DMS114 treated with DMSO at 0.1 percent for 48 hours (cell line): ENCODE data around the gene ING1.
"Not testable (repeated sequence)": the region's sequence is repeated elsewhere in the genome, so short reads cannot be mapped to it uniquely, and the experiment has no call there.

Experiments
- DNase-seq: peaks from one replicate; lab custom pipeline; 2025; ENCODE audit not compliant: unreplicated experiment; lab: John Stamatoyannopoulos, UW

Gene ING1, protein sequence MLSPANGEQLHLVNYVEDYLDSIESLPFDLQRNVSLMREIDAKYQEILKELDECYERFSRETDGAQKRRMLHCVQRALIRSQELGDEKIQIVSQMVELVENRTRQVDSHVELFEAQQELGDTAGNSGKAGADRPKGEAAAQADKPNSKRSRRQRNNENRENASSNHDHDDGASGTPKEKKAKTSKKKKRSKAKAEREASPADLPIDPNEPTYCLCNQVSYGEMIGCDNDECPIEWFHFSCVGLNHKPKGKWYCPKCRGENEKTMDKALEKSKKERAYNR

DNA sequence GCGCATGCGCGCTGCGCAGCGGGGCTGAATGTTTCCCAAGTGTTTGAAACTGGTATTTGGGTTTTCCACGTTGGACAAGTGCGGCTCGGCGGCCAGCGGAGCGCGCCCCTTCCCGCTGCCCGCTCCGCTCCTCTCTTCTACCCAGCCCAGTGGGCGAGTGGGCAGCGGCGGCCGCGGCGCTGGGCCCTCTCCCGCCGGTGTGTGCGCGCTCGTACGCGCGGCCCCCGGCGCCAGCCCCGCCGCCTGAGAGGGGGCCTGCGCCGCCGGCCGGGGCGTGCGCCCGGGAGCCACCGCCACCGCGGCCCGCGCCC is at the start of gene ING1:
Gene ING1, plus strand, starts transcription at position 59 of the 311 bp plus-strand sequence. CDS start 450 bp downstream, outside the sequence.
- DNase-seq, result no peak

DNA sequence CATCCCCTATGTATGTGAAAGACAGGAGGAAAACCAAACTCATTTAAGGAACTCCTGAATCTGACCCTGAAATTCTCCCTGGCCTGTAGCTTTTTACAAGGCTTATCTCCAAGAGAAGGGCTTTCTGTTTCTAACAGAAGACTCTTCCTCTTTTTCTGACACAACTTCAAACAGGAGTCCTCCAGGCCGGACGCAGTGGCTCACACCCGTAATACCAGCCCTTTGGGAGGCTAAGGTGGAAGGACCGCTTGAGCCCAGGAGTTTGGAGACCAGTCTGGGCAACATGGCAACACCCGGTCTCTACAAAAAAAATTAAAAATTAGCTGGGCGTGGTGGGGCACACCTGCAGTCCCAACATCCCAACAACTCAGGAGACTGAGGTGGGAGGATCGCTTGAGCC is 49.5 kb upstream of the ING1 start:
- no peak for DNase-seq

DNA sequence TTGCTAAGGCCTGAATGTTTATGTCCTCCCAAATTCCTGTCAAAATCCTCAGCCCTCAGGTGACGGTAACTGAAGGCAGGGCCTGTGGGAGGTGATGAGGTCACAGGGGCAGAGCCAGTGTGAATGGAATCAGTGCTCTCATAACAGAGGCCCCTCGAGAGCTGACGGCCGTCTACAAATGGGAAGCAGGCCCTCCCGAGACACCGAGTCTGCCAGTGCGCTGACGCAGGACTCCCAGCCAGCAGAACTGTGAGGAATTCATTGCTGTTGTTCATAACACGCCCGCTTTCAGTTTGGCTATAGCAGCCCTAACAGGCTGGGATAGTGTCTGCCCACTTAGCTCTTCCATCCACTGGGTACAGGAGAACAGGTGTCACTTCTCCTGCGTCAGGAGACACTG is 48.8 kb upstream of the ING1 start:
- DNase-seq, result no peak

DNA sequence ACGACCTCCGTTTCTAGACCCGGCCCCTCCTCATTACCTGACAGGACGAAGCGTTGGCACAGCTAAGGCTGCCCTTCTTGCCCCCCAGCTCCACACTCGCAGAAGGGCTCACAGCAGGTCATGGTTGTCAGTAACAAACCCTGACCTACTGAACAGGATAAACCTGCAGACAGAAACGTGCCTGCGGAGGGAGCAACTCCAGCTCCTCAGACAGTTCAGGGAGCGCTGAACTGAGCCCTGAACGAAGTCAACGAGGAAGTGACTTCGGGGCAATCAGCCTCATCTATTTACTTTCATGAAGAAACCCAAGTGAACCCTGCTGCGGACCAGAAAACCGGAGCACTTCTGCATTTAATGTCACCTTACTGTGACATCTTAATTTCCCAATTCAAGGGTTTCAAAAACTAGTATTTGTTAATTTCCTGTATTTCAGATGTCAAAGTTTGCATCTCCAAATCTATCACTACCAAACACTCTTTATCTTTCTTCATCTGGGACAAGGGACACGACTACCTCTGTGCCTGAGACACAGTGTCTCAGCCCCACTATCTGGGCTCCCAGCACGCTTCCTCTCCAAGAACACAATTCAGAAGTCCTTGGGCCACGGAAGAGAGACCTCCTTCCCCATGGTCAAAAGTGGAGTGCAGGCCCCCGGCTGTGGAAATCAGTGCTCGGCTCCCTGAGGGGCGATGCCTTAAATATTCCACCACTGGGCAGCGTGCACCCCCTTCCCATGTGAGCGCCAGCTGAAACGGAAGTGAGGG is 47.8 kb upstream of the ING1 start:
- DNase-seq, result no peak

DNA sequence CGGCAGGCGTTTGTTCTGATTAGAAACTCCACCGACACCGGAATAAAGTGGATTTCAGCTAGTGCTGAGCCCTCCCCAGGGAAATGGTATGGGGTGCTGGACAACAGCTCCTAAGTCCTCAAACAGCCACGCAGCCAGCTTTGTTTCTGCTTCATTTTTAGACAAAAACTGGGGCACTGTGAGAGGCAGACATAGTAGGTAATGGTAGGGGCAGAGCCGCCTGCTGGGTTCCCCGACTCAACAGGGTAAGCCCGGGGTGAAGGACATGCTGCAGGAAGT is 47.3 kb upstream of the ING1 start:
- DNase-seq, result no peak

DNA sequence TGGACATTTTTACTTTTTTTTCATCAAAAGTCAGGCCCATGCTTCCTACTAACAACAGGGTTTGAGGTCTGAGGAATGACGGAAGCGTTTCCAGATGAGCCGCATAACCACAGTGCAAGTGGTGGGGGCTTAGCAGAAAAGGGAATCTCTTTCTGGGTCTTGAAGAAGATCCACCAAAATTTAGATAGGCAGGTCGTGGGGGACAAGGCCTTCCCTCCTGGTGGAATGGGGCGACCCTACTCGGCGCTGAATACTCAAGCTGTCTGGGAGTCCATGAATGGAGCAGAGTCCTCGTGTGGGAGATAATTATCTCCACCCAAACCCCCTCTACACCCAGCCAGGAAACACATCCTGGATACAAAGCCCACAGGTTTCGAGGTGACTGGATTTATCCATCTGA is 44.5 kb upstream of the ING1 start:
- no peak for DNase-seq

DNA sequence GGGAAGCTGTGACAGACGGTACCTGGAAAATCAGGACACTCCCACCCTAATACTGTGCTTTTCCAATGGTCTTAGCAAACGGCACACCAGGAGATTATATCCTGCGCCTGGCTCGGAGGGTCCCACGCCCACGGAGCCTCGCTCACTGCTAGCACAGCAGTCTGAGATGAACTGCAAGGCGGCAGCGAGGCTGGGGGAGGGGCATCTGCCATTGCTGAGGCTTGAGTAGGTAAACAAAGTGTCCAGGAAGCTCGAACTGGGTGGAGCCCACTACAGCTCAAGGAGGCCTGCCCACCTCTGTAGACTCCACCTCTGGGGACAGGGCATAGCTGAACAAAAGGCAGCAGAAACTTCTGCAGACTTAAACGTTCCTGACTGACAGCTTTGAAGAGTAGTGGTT is 43.7 kb upstream of the ING1 start:
- not testable (repeated sequence) for DNase-seq

DNA sequence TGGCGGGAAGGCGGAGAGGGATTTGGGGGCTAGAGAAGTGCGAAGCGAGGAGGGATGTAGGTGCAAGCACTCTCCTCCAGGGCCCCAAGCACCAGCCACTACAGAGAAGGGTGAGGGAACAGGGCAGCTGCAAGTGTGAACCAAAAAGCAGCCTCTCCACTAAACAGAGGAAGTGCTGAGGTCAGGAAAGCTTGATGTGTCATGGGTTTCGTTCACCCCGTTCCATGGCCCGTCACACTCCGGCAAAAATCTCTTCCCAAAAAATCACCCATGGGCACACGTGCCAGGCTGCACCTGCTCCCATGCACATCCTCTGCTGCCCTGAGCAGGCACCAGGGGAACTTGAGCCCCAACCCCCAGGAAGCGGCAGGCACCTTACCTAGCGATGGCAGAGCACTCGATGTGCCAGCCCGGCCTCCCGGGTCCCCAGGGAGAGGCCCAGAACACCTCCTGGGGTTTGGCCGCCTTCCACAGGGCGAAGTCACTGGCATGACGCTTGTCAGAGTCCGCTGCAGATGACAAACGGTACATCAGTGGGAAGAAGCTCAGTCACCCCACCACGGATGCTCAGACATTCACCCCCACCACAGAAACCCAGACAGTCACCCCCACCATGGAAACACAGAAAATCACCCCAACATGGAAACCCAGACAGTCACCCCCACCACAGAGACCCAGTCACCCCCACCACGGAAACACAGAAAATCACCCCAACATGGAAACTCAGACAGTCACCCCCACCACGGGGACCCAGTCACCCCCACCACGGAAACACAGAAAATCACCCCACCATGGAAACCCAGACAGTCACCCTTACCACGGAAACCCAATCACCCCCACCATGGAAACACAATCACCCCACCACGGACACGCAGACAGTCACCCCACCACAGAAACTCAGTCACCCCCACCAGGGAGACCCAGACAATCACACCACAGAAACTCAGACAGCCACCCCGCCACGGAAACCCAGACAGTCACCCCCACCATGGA is 36.6 kb upstream of the ING1 start:
- no peak for DNase-seq

DNA sequence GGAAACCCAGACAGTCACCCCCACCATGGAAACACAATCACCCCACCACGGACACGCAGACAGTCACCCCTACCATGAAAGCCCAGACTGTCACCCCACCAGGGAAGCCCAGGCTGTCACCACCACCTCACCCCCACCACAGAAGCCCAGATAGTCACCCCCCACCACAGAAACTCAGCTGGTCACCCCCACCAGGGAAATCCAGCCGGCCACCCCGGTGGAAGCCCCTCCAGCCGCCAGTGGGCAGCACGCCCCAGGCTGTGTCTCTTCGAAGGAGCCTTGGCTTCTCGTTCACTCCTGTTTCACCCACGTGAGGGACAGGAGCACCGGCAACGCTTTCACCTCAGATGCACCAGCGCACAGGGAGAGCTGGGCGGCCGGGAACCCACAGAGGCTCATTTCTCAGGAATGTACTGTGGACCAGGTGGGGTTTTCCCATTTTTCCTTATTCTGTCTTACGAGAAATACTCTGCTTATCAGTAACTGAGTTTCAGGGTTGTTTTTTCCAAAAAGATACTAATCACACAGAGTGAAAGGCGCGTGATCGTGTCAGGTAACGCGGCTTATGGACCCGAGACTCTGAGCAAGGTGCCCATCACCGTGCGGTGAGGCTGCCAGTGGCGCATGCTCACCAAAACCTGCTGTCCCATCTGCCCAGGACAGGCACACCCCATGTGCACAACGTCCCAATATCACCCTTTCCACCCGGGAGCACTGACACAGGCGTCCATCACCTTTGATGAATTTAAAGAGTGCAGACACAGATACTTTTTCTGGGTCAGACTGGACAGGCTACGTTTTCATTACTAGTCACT is 35.6 kb upstream of the ING1 start:
- DNase-seq, result no peak

DNA sequence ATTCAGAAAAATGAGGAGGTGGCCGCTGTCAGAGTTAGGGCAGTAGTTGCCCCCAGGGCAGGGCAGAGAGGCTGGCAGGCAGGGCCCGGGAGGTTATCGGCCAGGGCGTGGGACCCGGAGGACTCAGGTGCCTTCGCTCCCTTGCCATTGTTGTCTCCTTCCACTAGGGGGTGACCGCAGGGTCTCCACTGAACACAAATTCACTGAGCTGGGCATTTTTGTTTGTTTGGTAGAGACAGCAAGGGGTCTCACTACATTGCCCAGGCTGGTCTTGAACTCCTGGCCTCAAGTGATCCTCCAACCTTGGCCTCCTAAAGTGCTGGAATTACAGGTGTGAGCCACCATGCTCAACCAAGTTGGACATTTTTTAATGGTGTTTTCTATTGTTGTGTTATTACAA is 32.6 kb upstream of the ING1 start:
- DNase-seq, result no peak

DNA sequence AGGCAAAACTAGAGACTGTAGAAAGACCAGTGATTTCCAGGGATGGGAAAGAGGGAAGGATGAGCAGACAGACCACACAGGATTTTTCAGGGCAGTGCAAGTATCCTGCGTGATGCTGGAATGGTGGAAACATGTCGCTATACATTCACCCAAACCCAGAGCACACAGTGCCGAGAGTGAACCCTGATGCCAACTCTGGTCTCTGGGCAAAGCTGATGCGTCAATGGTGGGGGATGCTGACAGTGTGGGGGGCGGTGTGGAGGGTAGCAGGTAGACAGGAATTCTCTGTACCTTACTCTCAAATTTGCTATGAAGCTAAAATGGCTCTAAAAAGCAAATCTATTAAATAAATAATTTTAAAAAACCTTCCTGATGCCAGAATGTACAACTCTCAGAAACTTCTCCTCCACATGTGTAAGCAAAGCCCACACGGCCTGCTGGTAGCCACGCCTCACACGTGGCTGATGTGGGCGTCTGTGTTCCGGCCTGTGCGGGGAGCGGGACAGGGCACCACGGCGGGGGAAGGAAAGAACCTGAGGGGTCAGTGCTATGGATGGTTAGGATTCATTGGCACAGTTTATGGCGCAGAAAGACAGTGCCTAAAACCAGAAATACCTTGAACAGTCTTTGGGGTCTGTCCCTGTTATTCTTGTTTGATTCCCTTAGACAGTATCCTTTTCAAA is 31.5 kb upstream of the ING1 start:
- DNase-seq, result no peak

DNA sequence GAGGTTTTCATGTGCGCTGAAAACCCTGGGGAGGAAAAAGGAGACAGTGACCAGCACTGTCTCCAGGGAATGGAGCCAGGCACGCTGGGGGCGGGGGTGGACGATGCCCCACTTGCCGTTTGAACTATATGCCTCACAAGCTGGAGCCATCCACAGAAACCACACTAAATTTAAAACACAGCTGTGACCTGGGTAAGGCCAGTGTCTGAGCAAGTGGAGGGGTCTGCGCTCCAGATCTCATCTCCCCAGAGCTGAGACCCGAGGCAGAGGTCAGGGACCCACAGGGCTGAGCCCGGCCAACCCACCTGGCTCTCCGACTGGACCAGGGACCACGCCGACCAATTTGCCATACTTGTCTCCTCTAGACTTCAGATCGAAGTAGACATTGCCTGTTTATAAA is 30.8 kb upstream of the ING1 start:
- DNase-seq, result no peak

DNA sequence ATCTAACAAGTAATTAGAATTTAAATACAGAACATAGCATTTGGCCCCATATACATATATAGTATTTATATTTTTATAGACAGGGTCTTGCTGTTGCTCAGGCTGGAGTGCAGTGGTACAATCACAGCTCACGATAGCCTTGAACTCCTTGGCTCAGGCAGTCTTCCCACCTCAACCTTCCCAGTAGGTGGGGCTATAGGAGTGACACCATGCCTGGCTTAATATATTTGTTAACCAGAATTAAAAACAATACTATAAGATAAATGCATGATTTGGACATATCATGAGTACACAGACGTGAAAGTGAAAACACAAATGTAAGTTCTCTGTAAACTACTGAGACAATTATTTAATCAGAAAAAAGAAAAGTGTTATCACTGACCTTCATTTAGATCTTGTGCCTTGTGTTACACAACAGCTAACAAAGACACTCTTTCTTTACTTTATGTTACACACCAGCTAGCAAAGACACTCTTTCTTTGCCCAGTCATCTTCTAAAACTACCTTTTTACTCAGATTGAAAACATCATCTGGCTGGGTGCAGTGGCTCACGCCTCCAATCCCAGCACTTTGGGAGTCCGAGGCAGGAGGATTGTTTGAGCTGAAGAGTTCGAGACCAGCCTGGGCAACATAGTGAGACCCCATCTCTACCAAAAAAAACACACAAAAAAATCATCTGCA is 30.2 kb upstream of the ING1 start:
- no peak for DNase-seq

DNA sequence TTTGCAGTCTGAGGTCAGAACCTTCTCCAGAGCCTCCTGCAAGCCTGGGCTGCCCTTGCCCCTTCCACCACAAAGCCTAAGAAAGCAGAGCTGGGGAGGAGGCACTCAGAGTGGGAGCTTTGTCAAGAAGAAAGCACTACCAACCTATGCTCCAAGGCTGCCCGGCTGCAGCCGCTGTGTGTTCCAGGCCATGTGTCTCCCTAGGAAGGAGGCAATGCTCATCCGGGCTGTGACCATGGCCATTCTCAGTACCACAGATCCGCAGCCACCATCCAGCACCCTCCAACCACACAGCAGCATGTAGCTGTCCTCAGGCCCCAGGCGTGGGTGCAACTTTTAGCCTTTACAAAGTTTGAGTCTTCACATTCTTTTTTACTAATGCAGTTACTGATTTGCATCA is 29.6 kb upstream of the ING1 start:
- no peak for DNase-seq

DNA sequence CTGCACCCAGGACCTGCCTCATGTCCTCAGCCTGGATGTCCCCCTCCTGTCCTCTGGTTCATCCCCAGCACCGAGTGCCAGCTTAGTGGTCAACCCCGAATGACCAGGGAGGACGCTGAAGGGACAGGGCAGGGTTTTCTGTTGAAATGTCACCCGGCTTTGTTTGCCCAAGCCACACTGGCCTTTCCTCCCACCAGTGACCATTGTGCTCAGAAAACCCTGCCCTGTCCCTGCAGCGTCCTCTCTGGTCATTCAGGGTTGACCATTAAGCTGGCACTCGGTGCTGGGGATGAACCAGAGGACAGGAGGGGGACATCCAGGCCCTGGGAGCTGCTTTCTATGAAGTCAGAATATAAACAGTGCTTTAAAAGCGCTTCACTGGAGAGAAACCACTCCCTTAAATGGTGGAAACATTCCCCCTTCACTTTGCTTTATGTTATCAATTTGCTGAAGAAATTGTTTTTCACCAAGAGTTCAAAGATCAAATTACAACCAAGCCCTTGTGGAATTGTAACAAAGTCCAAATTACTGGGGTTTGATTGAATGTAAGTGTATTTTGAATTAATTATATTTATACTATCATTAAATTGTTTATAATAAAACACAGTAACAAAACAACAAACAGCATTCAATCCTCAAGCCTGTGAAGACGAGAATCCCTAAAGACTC is 29.0 kb upstream of the ING1 start:
- no peak for DNase-seq

DNA sequence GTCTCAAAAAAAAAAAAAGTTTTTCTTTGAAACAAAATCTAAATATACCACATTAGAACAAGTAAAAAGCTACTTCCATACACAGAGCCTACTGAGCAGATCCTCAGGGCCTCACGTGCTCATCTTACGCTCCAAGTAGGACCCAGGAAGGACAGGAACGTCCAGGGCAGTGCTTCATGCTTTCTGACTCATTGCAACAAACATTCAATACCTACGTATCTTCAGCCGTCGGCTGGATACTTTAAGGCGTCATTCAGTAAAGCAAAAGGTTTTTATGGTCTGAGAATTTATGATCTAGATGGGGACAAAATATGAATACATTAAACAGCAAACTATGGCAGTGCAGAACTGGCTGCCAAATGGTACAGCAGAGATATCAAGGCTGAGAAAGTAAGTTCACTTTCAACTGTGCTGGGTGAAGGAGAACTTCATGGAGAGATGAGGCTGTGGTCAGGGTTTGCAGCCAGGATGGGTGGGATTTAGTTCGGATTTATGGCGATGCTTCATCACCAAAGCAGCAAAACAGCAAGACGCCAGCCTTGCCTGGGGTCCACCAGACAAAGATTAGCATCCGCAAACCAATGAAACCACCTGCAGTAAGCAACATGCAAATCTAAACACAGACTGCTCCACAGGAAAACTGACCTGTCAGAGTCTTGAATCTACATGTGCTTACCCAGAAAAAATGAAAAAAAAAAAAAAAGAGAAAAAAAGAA is 28.0 kb upstream of the ING1 start:
- no peak for DNase-seq

DNA sequence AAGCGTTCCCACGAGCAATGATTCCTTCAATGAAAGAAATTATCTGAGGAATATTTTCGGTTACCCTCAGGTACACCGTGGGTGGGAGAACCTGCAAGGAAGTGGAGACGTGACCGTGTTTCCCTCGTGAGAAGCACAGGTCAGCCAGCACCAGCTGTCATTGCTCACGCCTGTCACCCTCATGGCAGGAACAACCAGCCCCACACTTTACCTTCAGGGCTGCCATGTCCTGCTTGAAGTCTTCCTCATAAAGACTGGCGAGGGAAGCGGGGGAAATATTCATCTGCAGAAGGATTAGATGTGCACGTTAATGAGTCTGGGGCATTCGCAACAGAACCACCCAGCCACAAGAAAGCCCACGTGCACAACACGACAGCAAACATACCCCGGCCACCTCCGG is 25.8 kb upstream of the ING1 start:
- no peak for DNase-seq

DNA sequence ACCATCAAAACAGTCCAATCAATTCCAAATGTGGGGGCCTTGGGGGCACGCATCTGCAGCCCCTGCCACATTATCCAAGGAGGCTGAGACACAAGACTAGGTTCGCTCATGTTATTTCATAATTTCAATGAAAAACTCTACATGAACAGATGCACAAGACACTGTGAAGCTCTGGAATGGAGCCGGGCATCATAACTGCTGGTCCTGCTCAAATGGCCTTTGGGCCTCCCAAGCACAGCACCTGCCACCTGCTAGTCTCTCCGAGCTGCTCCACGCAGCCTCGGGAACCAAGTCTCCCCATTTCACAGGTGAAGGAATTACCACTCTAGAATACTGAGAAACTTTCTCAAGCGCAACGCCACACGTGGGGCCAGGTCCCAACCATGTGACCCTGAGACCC is 24.5 kb upstream of the ING1 start:
- DNase-seq, result no peak

DNA sequence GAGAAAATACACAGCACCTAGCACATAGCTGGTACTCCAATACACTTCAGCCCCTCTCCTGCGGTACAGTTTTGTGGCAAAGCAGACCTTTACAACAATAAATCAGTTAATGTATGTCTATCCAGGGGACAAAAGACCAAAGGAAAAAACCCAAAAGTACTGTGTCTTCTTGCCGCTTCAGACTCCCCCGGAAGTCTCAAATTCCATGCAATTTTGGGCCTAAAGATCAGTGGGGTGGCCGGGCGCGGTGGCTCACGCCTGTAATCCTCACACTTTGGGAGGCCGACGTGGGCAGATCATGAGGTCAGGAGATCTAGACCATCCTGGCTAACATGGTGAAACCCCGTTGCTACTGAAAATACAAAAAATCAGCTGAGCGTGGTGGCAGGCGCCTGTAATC is 23.8 kb upstream of the ING1 start:
- DNase-seq, result no peak
